Heart left ventricle (tissue), 13 donors: ENCODE data around the gene SCUBE2.

Experiments used
- POLR2A ChIP-seq, 2 donors: fragments of 450-650 bp; IDR thresholded peaks; one replicate each; pipeline ENCODE4 v1.6.1; 2017; ENCODE audit warnings: antibody characterized with exemption in 2 of 2, mild to moderate bottlenecking in 2 of 2, moderate library complexity in 2 of 2
- TF ChIP-seq, protein P1 (sequence below), 12 donors: fragments of 200-600 bp; sonication (generic) in 4 of 12; IDR thresholded peaks; one replicate each; pipeline versions ENCODE4 v1.5.0 to v1.8.0; 2018 to 2022; ENCODE audit warnings: antibody characterized with exemption in 12 of 12, mild to moderate bottlenecking in 5 of 12
- donor health status: ischemic (EF 13 %, LVEDD 7.1; RV severe dilation, severe dysfunction).
- donor health status: DM: no; HTN: yes; CAD: no.
- donor health status: DM: no; HTN: no; CAD: no.
- donor health status: ischemic (EF 25% LVEDD 6.9; RV normal size, moderate dysfunction).
- donor health status: ischemic (EF 25% LVEDD 5.7; RV mildly dilated, moderate dysfunction).
- donor health status: ischemic (EF 35%, LVEDD 5.7; RV mildly dilated, moderate dysfunction).
- donor health status: nonischemic (EF 11% LVEDD 7.7; RV severe dilation, severe dysfunction).
- donor health status: DM: yes; HTN: yes; CAD: no.
- donor health status: PGD.
- donor health status: ischemic (EF 29% LVEDD 5.4; RV normal size, mild dysfunction).
- donor health status: nonischemic (EF 23%, LVEDD 6.1; RV moderate dilation, normal function).

DNA sequence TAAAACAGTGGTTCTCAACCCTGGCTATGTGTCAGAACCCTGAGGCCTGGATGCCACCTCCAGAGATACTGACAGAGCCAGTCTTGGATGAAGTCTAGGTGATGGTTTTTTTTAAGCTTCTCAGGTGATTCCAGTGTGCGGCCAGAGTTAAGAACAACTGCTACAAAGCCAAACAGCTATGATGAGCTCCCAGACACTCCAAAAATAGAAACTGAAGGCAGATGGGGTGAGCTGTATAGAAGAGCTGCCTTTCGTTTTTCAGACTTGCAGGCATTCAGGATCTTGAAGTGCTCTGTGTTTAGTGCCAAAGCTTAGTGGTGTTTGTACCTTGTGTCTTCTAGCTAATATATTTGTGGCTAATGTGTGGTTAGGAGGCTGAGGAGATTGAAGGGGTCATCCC lies 14.2 kb downstream of the SCUBE2 start:
- TF ChIP-seq, protein P1, sequence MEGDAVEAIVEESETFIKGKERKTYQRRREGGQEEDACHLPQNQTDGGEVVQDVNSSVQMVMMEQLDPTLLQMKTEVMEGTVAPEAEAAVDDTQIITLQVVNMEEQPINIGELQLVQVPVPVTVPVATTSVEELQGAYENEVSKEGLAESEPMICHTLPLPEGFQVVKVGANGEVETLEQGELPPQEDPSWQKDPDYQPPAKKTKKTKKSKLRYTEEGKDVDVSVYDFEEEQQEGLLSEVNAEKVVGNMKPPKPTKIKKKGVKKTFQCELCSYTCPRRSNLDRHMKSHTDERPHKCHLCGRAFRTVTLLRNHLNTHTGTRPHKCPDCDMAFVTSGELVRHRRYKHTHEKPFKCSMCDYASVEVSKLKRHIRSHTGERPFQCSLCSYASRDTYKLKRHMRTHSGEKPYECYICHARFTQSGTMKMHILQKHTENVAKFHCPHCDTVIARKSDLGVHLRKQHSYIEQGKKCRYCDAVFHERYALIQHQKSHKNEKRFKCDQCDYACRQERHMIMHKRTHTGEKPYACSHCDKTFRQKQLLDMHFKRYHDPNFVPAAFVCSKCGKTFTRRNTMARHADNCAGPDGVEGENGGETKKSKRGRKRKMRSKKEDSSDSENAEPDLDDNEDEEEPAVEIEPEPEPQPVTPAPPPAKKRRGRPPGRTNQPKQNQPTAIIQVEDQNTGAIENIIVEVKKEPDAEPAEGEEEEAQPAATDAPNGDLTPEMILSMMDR (IDR thresholded peaks at IDR 0.05), result no peak
- TF ChIP-seq POLR2A (IDR thresholded peaks at IDR 0.05), result no peak
